Measurements from ENCODE around the gene STK40.

The STK40 gene

DNA sequence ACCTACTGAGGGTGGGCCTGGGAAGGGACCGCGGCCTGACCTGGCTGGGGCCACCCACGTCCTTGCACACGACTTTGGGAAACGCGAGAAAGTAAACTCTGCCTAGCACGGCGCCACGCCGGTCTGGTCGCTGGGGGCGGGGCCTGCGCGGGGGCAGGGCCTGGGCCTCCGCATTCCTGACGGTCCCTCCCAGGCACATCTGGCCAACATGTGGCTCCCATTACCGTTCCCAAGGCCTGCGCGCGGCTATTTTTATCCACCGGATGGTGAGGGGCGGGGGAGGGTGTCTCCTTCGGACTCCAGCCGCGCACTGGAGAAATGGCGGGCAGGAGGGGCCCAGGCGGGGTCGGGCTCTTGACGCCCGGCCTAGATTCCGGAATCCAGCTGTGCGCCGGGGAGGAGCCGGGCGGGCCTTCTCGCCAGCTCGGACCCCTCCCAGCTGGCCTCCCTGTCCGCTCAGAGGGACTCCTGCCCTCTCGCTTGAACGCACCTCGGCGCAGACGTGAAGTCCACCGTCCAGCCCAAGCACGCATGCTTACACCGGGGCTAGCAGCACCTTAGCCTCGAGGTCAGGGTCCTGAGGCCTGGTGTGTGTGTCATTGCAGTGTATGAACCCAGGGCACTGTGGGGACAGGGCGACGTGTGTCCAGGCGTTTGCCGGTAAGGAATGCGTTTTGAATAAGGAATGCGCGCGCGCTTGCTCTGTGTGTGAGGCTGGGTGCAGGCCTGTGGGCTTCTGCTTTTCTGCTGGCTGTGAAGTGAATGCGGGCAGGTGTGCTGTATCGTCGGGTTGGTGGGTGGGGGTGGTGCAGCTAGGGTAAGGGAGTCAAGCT is 64.4 kb downstream of the STK40 start:
- peak in 1 of 3 donors; percentile 34 for DNase-seq (ENCODE audit: low read depth in 2 of 3, low spot score in 1 of 3)

DNA sequence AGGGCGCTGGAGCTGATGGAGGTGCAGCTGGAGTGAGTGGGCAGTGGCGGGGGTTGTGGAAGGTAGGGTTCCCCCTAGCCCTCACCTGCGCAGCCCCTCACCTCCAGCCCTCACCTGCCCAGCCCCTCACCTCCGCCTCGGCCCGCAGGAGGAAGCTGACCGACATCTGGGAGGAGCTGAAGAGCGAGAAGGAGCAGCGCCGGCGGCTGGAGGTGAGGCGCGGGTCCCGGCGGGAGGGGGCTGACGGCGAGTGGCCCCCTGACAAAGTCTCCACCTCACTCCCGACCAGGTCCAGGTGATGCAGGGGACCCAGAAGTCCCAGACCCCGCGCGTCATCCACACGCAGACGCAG is 65.0 kb downstream of the STK40 start:
- DNase-seq (ENCODE audit: low read depth in 2 of 3, low spot score in 1 of 3), result no peak

DNA sequence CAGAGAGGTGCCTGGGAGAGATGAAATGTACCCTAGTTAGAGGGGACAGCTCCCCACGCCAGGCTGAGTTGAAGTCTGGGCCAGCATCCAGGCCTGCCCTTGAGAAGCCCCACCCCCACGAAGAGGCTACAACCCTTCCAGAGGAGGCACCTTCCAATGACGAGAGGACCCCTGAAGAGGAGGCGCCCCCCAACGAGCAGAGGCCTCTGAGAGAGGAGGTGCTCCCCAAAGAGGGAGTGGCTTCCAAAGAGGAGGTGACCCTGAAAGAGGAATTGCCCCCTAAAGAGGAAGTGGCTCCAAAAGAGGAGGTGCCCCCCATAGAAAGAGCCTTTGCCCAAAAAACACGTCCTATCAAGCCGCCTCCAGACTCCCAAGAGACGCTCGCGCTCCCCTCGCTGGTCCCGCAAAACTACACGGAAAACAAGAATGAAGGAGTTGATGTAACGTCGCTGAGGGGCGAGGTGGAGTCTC is 65.4 kb downstream of the STK40 start:
- DNase-seq (ENCODE audit: low read depth in 2 of 3, low spot score in 1 of 3), result no peak

DNA sequence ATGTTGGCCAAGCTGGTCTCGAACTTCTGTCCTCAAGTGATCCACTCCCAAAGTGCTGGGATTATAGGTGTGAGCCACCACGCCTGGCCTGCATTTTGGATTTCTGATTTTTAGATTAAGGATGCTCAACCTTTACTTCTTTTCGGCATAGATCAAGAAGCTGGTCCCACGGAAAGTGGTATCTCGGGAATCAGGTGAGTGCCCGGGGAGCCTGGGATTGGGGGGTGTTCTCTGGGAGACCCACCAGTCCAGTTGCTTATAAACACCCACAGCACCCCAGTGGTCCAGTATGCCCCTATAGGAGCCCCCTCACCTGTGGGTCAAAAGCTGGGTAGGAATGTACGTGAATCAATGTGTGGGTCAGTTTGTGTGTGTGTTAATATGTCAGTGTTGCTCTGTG is 76.3 kb downstream of the STK40 start:
- no peak for DNase-seq (ENCODE audit: low read depth in 2 of 3, low spot score in 1 of 3)

DNA sequence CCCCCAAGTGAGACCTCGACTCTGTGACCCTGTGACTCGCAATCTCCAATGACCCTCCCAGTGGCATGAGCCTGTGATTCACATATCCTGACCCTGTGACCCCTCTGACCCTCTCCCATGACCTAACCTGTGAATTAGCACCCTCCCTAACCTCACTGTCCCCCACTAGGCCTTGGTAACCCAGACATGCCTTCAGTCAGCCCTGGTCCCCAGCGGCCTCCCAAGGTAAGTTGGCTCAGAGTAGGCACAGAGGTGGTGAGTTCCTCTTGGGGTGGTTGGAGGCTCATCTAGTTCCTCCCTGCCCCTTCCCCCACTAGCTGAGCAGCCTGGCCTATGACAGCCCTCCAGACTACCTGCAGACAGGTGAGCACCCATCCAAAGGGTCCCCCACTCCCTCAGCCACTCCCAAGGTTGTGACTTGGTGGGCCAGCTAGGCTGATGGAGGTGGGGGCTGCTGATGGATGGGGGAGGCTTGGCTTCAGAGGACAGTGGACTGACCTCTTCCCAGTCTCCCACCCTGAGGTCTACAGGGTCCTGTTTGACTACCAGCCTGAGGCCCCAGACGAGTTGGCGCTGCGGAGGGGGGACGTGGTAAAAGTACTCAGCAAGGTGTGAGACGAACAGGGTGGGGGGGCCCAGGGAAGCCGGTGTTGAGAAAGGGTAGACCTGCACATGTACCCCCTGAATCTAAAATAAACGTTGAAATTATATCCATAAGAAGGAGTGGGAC is 78.0 kb downstream of the STK40 start:
- no peak for DNase-seq (ENCODE audit: low read depth in 2 of 3, low spot score in 1 of 3)

DNA sequence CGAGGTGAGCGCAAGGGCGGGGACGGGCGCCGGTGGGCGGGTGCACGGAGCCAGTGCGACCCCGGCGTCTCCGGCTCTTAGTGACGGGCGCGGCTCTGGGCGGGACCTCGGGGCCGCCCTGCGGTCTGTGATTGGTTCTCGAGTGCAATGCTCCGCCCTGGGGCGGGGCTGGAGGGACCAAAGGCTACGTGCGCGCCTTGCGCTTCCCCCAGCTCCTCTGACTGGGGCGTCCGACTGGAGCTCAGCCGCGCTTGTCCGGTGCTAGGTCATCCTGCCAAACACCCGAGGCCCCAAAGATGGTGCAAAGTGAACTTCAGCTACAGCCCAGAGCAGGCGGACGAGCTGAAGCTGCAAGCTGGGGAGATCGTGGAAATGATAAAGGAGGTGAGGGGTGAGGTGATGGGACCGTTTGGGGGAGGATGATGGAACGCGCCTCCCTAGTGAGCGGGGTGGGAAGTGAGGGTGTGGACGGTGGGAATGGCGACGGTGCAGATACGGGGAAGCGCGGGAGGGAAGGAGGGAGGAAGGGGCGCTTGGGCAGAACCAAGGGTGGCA is 78.7 kb downstream of the STK40 start:
- DNase-seq (ENCODE audit: low read depth in 2 of 3, low spot score in 1 of 3), result peak; percentile 84 to 88 (median 85)

DNA sequence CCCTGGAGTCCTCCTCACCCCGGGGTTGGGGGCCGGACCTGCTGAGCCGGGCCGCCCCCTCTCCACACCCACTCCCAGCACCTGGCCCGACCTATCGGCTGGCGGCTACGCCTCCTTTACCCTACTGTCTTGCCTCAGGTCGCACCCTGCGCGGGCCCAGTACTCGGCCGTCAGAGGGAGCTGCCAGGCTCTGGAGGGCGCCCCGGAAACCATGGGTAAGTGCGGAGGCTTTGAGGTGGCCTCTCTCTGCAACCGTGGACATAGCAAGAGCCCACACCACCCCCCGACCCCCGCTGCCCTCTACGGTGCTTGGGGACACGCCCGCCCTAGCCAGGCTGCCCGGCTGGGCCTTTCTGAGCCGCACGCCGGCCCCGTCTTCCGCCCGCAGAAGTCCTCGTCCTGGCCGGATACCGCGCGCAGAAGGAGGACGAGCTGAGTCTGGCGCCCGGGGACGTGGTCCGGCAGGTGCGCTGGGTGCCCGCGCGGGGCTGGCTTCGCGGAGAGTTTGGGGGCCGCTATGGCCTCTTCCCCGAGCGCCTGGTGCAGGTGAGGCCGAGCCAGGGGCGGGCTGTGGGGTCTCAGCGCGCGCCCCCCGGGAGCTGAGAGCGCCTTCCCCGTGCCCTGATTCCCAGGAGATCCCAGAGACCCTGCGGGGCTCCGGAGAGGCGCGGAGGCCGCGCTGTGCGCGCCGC is 79.4 kb downstream of the STK40 start, which contains the start of gene SH3D21:
SH3D21 (plus strand) TSS at position 159 of the 692 bp plus-strand sequence; CDS start at position 212, 53 bp downstream.
- DNase-seq (ENCODE audit: low read depth in 2 of 3, low spot score in 1 of 3), result peak in 1 of 3 donors; percentile 49

DNA sequence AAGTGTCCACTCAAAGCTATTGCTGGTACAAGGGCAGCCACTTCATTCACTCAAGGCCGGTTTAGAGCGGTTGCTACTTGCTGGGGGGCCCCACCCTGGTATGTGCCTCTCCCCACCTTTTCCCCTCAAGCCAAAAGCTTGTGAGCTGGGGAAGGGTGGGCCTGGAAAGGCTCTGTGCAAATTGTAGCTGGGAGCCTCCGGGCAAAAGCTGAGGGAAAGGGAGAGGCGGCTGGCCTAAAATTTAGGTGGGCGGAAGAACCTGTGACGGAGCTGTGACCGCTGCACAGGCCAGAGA is 79.9 kb downstream of the STK40 start:
- no peak for DNase-seq (ENCODE audit: low read depth in 2 of 3, low spot score in 1 of 3)

DNA sequence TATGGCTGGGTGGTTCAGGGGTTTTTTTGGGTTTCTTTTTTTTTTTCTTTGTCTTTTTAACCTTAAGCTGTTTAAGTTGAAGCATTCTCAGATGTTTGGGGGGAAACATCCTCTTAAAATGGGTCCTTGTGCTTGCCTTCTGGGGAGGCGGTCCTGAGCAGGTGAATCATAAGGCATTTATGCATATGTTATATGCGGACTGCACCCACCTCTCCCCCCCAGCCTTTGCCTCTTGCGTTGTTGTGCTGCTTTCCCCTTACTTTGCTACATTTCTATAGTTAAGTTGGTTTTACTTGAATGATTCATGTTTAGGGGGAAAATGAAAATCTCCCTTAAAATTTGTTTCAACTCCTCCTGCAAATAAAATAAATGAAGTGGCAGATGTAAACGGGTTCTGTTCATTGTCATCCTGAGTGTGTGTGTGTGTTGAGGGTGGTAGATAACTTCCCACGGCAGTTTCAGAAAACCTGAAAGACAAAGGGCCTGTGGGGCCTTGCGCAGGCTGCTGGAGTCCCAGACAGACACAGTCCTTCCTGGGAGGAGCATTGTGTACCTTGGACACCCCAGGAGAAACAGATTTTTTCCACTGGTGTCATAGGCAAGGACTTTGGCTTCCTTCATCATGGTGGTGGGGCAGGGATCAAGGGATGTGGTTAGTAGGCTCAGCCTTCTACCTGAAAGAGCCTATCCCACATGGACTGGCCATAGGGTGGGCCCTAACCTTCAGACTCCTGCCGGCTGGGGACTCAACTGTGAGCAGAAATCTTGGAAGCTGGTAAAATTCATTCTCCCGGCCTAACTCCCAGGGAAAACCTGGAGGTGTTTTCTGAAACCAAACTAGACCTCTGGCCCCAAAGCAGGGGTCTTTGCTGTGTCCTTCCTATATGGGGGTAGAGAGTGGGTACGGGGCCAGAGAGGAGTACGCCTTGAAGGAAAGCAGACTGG is 80.5 kb downstream of the STK40 start:
- peak; percentile 34 to 45 (median 35) for DNase-seq (ENCODE audit: low read depth in 2 of 3, low spot score in 1 of 3)

DNA sequence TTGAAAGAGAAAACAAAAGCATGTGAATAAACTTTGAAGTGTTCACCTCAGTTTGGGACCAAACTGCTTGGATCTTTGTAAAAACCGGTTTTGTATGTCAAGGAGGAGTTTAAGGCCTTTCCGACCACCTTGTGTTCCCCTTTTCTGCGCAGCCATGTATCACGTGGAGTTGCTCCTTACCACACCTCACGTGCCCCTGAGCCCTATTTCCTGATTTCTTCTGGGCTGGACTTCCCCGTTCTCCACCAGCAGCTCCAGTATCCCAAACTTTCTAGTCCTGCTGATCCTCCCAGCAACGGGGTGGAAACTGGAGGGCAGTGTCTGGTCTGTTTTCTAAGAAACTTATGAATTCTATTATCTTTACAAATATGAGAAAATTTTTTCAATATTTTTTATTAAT is 81.2 kb downstream of the STK40 start:
- no peak for DNase-seq (ENCODE audit: low read depth in 2 of 3, low spot score in 1 of 3)

DNA sequence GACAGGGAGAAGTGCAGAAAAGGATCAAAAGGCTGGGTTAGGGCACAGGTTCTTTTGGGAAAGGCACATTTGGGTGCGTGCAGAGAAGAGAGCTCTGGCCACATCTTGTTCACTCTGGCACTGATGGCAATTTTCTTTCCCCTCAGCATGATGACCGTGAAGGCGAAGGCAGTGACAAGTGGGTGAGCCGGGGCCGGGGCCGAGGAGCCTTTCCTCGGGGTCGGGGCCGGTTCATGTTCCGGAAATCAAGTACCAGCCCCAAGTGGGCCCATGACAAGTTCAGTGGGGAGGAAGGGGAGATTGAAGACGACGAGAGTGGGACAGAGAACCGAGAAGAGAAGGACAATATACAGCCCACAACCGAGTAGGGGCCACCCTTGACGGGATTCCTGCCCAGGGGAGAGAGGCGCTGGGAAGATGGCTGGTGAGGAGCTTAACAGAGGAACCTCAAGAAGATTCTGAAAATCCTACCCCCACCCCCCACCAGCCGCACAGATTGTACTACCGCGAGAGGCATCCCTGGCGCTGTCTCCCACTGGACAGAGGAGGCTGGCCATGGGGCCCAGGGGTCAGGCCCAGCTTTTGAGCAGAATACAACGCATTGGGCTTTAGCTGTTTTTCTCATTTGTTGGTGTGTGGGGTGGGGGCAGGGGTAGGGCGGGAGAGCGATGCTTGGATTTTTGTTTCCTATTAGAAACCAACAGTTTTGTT is 81.9 kb downstream of the STK40 start:
- DNase-seq (ENCODE audit: low read depth in 2 of 3, low spot score in 1 of 3), result no peak

DNA sequence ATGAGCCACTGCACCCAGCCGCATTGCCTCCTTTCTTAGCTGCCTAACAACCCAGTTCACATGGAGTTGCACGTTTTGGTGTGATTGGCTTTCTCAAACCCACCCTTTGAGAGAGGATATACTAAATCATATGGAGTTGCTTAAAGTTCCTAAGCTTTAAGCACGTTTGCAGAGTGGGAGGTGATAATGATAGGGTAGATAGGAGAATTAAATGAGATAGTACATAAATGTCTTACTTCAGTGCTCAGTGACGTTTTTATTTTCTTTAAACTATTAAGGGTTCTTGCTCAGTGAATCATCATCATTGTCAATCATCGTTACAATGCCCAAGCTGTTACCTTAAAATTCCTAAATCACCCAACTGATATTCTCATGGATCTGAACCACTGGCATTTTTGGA is 82.5 kb downstream of the STK40 start:
- DNase-seq (ENCODE audit: low read depth in 2 of 3, low spot score in 1 of 3), result no peak

DNA sequence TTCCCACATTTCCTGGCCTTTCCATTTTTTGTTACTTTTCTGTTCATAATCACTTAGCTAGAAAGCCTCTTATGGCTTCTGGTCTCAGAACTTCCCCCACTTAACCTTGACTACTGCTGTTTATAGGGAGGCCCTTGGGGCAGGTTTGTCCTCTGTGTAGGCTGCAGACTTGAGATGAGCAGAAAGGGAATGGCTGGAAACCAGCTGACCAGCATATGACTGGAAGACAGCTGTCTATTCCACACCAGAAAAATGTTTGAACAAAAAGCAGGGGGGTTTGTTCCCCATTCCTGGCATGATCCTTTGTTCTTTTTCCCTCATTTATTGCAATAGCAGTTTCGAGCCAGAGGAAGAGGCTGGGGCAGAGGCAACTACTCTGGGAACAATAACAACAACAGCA is 84.5 kb downstream of the STK40 start:
- DNase-seq (ENCODE audit: low read depth in 2 of 3, low spot score in 1 of 3), result no peak

DNA sequence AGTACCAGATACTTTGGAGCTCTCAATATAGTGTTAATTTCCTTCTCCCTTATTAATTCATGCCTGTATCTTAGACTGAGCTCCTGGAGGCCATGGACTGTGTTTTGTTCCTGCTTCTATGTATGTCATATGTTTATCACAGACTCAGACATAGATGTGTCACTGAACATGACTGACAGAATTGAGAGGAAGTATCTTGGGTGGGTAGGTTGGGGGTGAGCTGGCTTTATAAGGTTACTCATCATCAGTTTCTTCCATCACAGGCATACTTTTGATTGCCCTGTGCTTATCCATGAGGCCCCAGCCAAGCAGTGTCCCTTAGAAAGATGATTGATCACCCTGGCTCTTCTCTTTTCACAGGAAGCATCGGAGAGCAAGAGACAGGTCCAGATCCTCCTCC is 85.2 kb downstream of the STK40 start:
- DNase-seq (ENCODE audit: low read depth in 2 of 3, low spot score in 1 of 3), result no peak

DNA sequence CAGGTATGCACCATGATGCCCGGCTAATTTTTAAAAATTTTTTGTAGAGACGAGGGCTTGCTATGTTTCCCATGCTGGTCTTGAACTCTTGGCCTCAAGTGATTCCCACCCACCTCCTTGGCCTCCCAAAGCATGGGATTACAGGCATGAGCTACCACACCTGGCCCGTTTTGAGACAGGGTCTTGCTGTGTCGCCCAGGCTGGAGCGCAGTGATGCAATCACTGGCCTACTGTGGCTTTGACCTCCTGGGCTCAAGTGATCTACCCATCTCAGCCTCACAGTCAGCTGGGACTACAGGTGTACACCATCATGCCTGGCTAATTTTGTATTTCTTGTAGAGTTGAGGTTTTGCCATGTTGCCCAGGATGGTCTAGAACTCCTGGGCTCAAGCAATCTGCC is 87.1 kb downstream of the STK40 start:
- DNase-seq (ENCODE audit: low read depth in 2 of 3, low spot score in 1 of 3), result no peak

DNA sequence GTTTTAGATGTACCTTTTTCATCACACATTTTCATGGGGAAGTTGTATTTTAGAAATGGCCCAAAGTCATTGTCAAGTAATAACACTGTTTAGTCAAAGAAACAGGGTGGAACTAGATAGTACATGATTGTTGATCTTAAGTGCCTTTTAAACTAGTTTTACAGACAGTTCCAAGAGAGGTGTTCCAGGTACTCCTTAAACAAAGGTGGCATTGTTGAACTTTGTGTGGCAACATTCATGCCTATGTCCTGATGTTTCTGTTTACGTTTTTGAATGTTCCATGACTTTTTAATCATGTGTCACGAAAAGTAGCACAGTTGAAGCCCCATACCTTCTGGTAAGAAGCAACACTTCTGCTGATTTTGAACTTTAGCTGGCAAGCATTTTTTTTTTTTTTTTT is 88.7 kb downstream of the STK40 start:
- no peak for DNase-seq (ENCODE audit: low read depth in 2 of 3, low spot score in 1 of 3)

DNA sequence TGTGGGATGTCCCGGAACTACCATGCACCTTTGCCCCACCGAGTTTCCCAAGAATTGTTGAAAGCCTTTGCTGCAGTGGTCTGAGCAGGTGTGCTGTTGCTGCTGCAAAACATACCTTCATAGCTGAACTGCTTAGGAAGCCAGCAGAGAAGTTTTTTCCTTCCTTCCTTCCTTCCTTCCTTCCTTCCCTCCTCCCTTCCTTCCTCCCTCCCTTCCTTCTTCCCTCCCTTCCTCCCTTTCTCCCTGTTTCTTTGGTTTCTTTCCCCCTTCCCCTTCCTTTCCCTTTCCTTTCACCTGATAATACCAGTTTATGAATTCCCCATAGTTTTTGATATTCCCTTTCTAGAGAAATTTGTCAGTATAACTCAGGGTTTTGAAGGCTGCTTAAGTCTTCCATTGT is 90.3 kb downstream of the STK40 start:
- DNase-seq (ENCODE audit: low read depth in 2 of 3, low spot score in 1 of 3), result no peak
